HepG2 (cell line): ENCODE measurements around the gene PDE3B. TPM values are rescaled to one million over a fixed set of nuclear protein-coding genes. Genes with fewer than 3 reads are reported as not detected.

ENCODE experiments used
- ATAC-seq: fragments of 200-7000 bp; cut with Tn5 transposase; 3 replicates; pipeline ENCODE4 v1.9.1; 2020; ENCODE audit warnings: mild to moderate bottlenecking, moderate library complexity
- BruUV-seq: library from RNA; stranded (reverse); fragments of 400-500 nt; replicated peaks from 2 replicates; lab custom pipeline; 2021; lab: Mats Ljungman, UMichigan
- CTCF ChIA-PET: fragments of 300-600 bp; formaldehyde crosslinking; extraction: SDS; loops from one replicate; lab custom pipeline; 2021; ENCODE audit warnings: low total read pairs, inconsistent platforms, low intra/inter-chr PET ratio; lab: Yijun Ruan, JAX
- POLR2A ChIA-PET: fragments of 350-600 bp; sonication (Branson Sonifier 250); formaldehyde crosslinking; loops from one replicate; lab custom pipeline; 2020; ENCODE audit warnings: antibody characterized with exemption, inconsistent platforms; lab: Yijun Ruan, JAX
- DNase-seq: peaks from one replicate; pipeline ENCODE4 v3.0.0-alpha.2; 2015; ENCODE audit warnings: low spot score
- FAIRE-seq: peaks from 3 replicates; lab custom pipeline; 2011; peaks lifted over from hg19 to GRCh38; lab: Jason Lieb, UNC
- H2AFZ ChIP-seq: one replicate; pipeline ENCODE4 v1.6.1; 2011; ENCODE audit warnings: low read length, inconsistent platforms
- H3K27ac ChIP-seq: fragments of 300-600 bp; 3 replicates; pipeline ENCODE4 v1.8.0; 2011; ENCODE audit warnings: mixed run types, mild to moderate bottlenecking, mixed read lengths, low read length, inconsistent platforms; ENCODE audit not compliant: insufficient read depth; ENCODE audit errors: extremely low read length
- H3K27me3 ChIP-seq, 2 experiments: fragments of 200-600 bp in 1 of 2; 2 replicates in 1 of 2; 3 replicates in 1 of 2; pipeline versions ENCODE4 v1.6.0 to v1.8.0; 2011; ENCODE audit warnings: low read length in 2 of 2, mild to moderate bottlenecking in 2 of 2, moderate library complexity in 2 of 2, inconsistent platforms in 1 of 2; ENCODE audit not compliant: insufficient read depth in 2 of 2, control insufficient read depth in 1 of 2
- H3K36me3 ChIP-seq, 2 experiments: fragments of 200-600 bp in 1 of 2; replicated peaks in 1 of 2; 2 replicates in 1 of 2; 3 replicates in 1 of 2; pipeline versions ENCODE4 v1.5.1 to v1.8.0; 2011; ENCODE audit warnings: low read length in 2 of 2, inconsistent platforms in 1 of 2; ENCODE audit not compliant: insufficient read depth in 2 of 2, control insufficient read depth in 1 of 2
- H3K4me1 ChIP-seq: 2 replicates; pipeline ENCODE4 v1.5.1; 2012; ENCODE audit warnings: low read length, inconsistent platforms; ENCODE audit not compliant: insufficient read depth
- H3K4me2 ChIP-seq: 2 replicates; pipeline ENCODE4 v1.6.0; 2011; ENCODE audit warnings: low read depth, low read length, inconsistent platforms
- H3K4me3 ChIP-seq, 3 experiments: fragments of 200-600 bp in 1 of 3; sonication (generic), shearing (Covaris generic) in 1 of 3; replicated peaks in 1 of 3; 2 replicates each; pipeline ENCODE4 v1.5.1; 2011 to 2016; ENCODE audit warnings: low read length in 3 of 3, inconsistent platforms in 2 of 3, low read depth in 2 of 3, mild to moderate bottlenecking in 2 of 3, control low read depth in 1 of 3, mixed read lengths in 1 of 3; ENCODE audit not compliant: insufficient read depth in 1 of 3
- H3K79me2 ChIP-seq: one replicate; pipeline ENCODE4 v1.6.1; 2011; ENCODE audit warnings: low read length, inconsistent platforms; ENCODE audit not compliant: insufficient read depth
- H3K9ac ChIP-seq: 2 replicates; pipeline ENCODE4 v1.6.0; 2011; ENCODE audit warnings: mild to moderate bottlenecking, low read depth, low read length, inconsistent platforms; ENCODE audit not compliant: insufficient read depth
- H3K9me3 ChIP-seq: 2 replicates; pipeline ENCODE4 v1.5.1; 2012; ENCODE audit warnings: mild to moderate bottlenecking, low read length
- H4K20me1 ChIP-seq: 2 replicates; pipeline ENCODE4 v1.6.0; 2011; ENCODE audit warnings: inconsistent platforms, mild to moderate bottlenecking, low read length, moderate library complexity; ENCODE audit not compliant: insufficient read depth
- DRAP1 ChIP-seq: IDR thresholded peaks from 2 replicates; pipeline ENCODE4 v1.6.1; 2016; ENCODE audit warnings: missing genetic modification reagents, missing compliant biosample characterization
- FOXJ3 ChIP-seq: sonication (generic); formaldehyde crosslinking; IDR thresholded peaks from 2 replicates; pipeline ENCODE4 v1.4.0; 2020; ENCODE audit warnings: missing genetic modification reagents, mild to moderate bottlenecking, borderline replicate concordance
- KLF11 ChIP-seq: IDR thresholded peaks from 2 replicates; pipeline ENCODE4 v1.6.1; 2016; ENCODE audit warnings: missing compliant biosample characterization
- MAX ChIP-seq: IDR thresholded peaks from 2 replicates; pipeline ENCODE4 v1.6.1; 2012; ENCODE audit warnings: inconsistent platforms
- PREB ChIP-seq: sonication (generic); formaldehyde crosslinking; IDR thresholded peaks from 2 replicates; pipeline ENCODE4 v1.4.0; 2020; ENCODE audit warnings: missing genetic modification reagents
- ZBTB33 ChIP-seq: sonication (generic); formaldehyde crosslinking; IDR thresholded peaks from 2 replicates; pipeline ENCODE4 v1.4.0; 2020; ENCODE audit warnings: missing genetic modification reagents
- ZNF121 ChIP-seq: sonication (generic); formaldehyde crosslinking; IDR thresholded peaks from 2 replicates; pipeline ENCODE4 v1.5.0; 2020; ENCODE audit warnings: mild to moderate bottlenecking, missing genetic modification reagents
- ZSCAN31 ChIP-seq: sonication (generic); formaldehyde crosslinking; IDR thresholded peaks from 2 replicates; pipeline ENCODE4 v1.5.0; 2020; ENCODE audit warnings: low read depth, mild to moderate bottlenecking, missing genetic modification reagents
- WGBS: methylation state at CpG from one replicate; pipeline ENCODE4 v1.1.6; 2017; ENCODE audit warnings: low lambda C conversion rate; 5-methylcytosine and 5-hydroxymethylcytosine counted together
- in situ Hi-C: cut with HindIII; loops from 2 replicates; pipeline ENCODE4 v1.10.0; 2017; ENCODE audit warnings: low pct_unique_long_range_greater_than_20kb; ENCODE audit not compliant: extremely low pct_ligation_motif_present
- intact Hi-C: fragments of 100-400 bp; cut with micrococcal nuclease; formaldehyde crosslinking; loops from one replicate; pipeline ENCODE4 v1.10.0; 2022; ENCODE audit not compliant: unreplicated experiment
- polyA plus RNA-seq, 8 experiments: library from polyadenylated mRNA; depleted of rRNA in 3 of 8; stranded (reverse) in 7 of 8; unstranded in 1 of 8; fragments of >200 nt; fragmentation: Illumina TruSeq in 4 of 8; extraction: Trizol in 4 of 8; gene quantifications; 2 replicates each; pipeline versions ENCODE4 v1.2.1 to v1.2.3, GENCODE V29; 2011 to 2016; ENCODE audit warnings: low read depth in 4 of 8, missing spikeins in 1 of 8, mixed read lengths in 1 of 8; ENCODE audit not compliant: insufficient read depth in 1 of 8
- total RNA-seq, 5 experiments: library from RNA; depleted of rRNA; stranded (reverse); fragments of >200 nt; fragmentation: Illumina TruSeq; extraction: Trizol; gene quantifications; 2 replicates each; pipeline ENCODE4 v1.2.3, GENCODE V29; 2016; ENCODE audit warnings: low read depth in 1 of 5

The PDE3B gene
- total and polyA plus RNA-seq, 2 of the 13 experiments (the other 11 are each of a cell fraction or from before 2014, with no cell fraction given) = 14.1 to 26.5 TPM

GRCh38 chr11:14642453-14642852 lies 1.2 kb upstream of the PDE3B start:
- Histone ChIP-seq H3K79me2 (peaks cover 69% of the 10 kb centered on the region), H3K36me3 (no peaks in the 10 kb centered on the region), H3K9me3 (no peaks in the 10 kb centered on the region), H2AFZ (no peak overlapping the region), H3K9ac (peak overlapping the region; percentile 97), H3K4me1 (peaks cover 41% of the 10 kb centered on the region), H3K4me2 (peak overlapping the region; percentile 78), H3K27ac (peak overlapping the region; percentile 70), H4K20me1 (peaks cover 12% of the 10 kb centered on the region), H3K4me3 (peak overlapping the region; percentile 96 to 100 (median 99); a peak in 4 of 6 replicates), H3K27me3 (no peaks in the 10 kb centered on the region; a peak in 1 of 5 replicates)
- TF ChIP-seq MAX (0 out of 2 replicates have a peak, but pooled peaks have one; percentile 6), DRAP1 (CRISPR knock-in tag) (no peak), ZSCAN31 (no peak), PREB (CRISPR knock-in tag) (no peak), KLF11 (CRISPR knock-in tag) (no peak), ZNF121 (CRISPR knock-in tag) (no peak), ZBTB33 (no peak), FOXJ3 (no peak)
- FAIRE-seq (no peak), DNase-seq (no peak), ATAC-seq (no peak)
- CTCF ChIA-PET = no interaction called here
- BruUV-seq = TSS peak; percentile 64
- intact Hi-C loops (loop anchor here (1.0 to 10.0 kb wide), 2 partner anchors 102 to 266 kb away; no protein-coding TSS in a partner anchor), in situ Hi-C loops (loop anchor here (25.0 kb wide), 1 partner anchor 105 kb away; no protein-coding TSS in a partner anchor)
- POLR2A ChIA-PET = interaction anchor here (1.0 kb wide), 1 partner anchor 59 kb away, joined by 3 read pairs; no protein-coding TSS in a partner anchor
- WGBS = 63% methylated on average over 5 of the region's 5 CpGs
